Stimulated activated CD4-positive, alpha-beta T cell treated with anti-CD3 and anti-CD28 coated beads, Interleukin-4, amount 100 ng/mL, for 48 hours (primary cell): ENCODE results near the gene HAAO.
A peak's percentile ranks its signal among the peaks of the same experiment; 100 is the strongest.
"Not testable (repeated sequence)": the region's sequence is repeated elsewhere in the genome, so short reads cannot be mapped to it uniquely, and the experiment has no call there.

Experiments used
- DNase-seq, 2 donors: peaks; one replicate each; pipeline ENCODE4 v3.0.0-alpha.2; 2020; ENCODE audit warnings: low read depth in 2 of 2

The HAAO gene

DNA sequence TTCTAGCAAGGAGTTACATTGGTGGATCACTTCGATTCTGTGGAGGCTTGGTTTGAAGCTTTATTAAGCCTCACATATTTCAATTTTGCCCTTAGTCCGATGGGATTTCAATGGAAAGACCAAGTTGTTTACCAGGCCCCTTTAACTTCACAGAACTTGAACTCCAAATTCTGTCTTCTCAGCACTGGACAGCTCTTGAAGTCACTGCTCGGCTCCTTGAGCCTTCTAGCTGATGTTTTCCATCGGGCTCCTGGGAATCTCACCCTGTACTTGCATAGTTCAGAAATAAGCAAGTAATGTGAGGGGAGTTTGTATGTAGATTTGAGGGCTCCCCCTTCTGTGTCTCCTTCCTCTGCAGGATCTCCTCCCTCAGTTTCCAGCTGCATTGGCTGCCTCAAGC is 43.5 kb downstream of the HAAO start:
- DNase-seq, result no peak

- no peak for DNase-seq
These were observed 45.0 kb downstream of the HAAO start for GRCh38 chr2:42747422-42747821.

- no peak for DNase-seq
These were observed 47.8 kb downstream of the HAAO start for GRCh38 chr2:42744545-42745082.

GRCh38 chr2:42743659-42743990 is 48.8 kb downstream of the HAAO start:
- DNase-seq, result no peak

GRCh38 chr2:42742740-42743658 is 49.4 kb downstream of the HAAO start:
- DNase-seq, result no peak

GRCh38 chr2:42741140-42741539 is 51.2 kb downstream of the HAAO start:
- DNase-seq, result no peak

DNA sequence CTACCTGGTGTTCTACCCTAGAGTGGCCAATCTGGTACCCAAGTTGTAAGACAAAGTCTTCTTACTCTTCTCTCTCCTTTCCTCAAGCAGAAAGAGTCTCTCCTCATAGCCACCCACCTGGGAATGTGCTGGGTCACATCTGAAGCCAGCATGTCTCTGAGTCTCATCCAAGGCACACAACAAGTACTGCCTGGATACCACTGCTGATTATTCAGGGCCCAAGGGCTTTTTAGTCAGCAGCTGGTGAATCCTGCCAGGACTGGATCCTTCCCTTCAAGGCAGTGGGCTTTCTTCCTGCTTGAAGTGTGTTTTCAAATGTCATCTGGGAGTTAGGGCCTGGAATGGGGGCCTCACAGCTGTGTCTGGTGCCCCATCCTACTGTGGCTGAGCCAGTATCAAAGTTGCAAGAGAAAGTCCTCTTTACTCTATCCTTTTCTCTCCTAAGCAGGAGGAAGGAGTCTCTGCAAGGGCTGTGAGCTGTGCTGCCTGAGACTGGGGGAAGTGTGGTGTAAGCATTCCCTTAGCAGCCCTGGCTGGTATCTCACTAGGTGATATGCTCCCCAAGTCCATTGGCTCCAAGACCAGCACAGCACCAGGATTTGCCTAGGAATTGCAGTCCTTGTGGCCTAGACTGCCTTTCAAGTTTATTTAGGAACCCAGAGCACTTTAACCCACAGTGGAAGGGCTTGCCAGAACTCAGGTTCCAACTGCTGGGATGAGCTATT is 55.6 kb downstream of the HAAO start:
- DNase-seq, result no peak

DNA sequence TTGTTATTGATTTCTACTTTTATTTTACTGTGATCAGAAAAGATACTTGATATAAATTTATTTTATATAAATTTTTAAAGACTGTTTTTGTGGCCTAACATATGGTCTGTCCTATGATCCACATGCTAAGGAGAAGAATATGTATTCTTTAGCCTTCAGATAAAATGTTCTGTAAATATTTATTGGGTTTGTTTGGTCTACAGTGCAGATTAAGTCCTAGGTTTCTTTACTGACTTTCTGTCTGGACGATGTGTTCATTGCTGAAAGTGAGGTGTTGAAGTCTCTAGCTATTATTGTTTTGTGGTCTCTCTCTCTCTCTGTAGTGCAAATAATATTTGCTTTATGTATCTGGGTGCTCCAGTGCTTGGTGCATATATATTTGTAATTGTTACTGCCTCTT is 58.5 kb downstream of the HAAO start:
- no peak for DNase-seq

- not testable (repeated sequence) for DNase-seq
These were observed 61.1 kb downstream of the HAAO start for GRCh38 chr2:42731316-42731715.

- no peak for DNase-seq
These were observed 65.7 kb downstream of the HAAO start for GRCh38 chr2:42726680-42727079.

DNA sequence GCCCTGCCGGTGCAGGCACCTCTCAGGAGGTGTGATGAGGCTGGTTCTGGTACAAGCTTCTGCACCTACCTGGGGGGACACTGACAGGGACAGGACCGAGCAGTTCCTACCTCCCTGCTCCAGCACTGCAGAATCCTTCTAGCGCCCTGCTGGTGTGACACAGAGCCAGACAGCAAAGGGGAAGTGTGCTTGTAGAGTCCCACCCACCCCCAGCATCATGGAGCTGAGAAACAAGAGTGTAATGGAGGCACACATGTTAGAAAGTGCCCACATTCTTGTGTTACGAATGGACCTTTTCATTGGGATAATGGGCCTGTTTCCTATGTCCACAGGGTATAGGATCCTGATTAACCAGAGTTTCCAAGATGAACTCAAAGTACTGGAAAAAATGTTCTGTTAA is 66.7 kb downstream of the HAAO start:
- DNase-seq, result no peak

- DNase-seq, result no peak
These were observed 67.5 kb downstream of the HAAO start for GRCh38 chr2:42724886-42725285.

- no peak for DNase-seq
These were observed 68.9 kb downstream of the HAAO start for GRCh38 chr2:42723465-42723864.

- peak; percentile 9 to 10 for DNase-seq
These were observed 69.8 kb downstream of the HAAO start for GRCh38 chr2:42722320-42723190.

DNA sequence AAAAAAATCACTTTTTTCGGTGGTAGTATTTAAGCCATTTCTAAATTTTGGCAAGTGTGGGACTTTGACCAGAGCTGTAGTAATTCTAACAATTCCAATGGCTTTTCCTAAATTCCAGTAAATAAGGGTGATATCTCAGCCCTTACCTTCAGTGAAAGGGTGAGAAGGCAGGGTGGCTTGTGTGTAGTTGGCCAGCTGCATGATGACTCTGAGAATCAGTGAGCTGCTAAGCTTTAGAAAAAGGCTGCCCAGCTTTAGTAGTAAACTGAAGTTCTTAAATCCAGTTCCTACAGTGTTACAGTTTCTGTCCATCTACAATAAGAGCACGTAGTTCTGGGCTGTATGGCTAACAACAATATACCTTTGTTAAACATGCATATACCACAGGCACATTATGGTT is 70.5 kb downstream of the HAAO start:
- DNase-seq, result no peak
